GM12873 (cell line): ENCODE data around the gene CACNA2D2.

Source experiments
- TF ChIP-seq, protein P1 (sequence below): IDR thresholded peaks from 2 replicates; pipeline ENCODE4 v1.5.1; 2012; ENCODE audit warnings: low read depth, mild to moderate bottlenecking, moderate library complexity, low read length, control low read depth; ENCODE audit not compliant: insufficient read depth; ENCODE audit errors: missing control alignments

The CACNA2D2 gene

DNA sequence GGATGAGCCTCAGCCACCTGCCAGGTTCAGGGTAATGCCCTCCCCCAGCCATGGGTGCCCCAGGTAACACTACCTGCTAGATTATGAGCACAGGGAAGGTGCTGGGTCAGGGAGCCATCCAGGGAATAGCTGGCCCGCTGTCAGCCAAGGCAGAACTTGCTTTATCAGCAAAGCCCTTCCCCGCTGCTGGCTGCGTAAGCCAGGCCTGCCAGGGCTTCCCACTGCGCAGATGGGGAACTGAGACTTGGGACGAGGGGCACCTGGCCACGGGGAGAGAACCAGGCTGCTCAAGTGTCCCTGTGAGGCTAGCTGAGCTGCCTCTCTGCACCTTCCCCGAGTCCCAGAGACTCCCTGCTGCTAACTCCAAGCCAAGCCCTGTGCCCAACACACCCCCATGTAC lies 45.4 kb downstream of the CACNA2D2 start:
- TF ChIP-seq, protein P1, sequence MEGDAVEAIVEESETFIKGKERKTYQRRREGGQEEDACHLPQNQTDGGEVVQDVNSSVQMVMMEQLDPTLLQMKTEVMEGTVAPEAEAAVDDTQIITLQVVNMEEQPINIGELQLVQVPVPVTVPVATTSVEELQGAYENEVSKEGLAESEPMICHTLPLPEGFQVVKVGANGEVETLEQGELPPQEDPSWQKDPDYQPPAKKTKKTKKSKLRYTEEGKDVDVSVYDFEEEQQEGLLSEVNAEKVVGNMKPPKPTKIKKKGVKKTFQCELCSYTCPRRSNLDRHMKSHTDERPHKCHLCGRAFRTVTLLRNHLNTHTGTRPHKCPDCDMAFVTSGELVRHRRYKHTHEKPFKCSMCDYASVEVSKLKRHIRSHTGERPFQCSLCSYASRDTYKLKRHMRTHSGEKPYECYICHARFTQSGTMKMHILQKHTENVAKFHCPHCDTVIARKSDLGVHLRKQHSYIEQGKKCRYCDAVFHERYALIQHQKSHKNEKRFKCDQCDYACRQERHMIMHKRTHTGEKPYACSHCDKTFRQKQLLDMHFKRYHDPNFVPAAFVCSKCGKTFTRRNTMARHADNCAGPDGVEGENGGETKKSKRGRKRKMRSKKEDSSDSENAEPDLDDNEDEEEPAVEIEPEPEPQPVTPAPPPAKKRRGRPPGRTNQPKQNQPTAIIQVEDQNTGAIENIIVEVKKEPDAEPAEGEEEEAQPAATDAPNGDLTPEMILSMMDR: no peak

DNA sequence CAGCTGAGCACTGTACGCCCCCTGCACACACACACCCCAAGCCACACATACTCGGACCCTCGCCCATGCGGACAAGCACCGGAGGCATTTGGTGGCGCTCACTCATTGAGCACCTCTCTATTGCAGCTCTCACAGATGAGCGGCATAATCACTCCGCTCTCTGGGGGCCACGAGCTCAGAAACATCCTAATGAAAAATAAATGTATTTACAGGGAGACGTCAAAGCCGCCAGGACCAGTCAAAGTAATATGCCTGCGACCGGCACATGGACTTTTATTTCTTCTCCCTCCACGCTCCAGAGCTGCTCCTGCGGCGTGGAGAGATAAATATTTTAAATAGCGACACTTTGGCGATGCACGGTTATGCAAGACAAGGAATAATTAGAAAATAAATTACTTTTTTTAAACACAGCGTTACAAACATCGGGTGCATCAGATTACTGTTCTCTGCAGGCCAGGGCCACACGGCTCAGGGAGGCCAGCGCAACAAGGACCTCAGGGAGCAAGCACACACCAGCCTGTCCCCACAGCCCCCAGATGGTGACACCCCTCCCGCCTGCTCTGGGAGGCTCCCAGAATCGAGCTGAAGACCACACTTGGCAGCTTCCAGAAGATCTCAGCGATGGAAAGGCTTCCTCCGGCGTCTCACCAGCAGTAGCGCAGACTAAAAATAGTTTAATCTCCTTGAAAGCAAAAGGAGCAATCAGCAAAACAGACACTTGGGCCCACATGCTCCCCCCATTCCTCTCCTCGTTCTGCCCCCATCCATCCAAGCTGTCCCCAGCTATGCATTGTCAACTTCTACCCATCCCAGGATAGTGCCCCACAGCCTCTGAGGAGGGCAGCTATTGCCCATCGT lies 48.0 kb downstream of the CACNA2D2 start:
- TF ChIP-seq, protein P1: no peak

DNA sequence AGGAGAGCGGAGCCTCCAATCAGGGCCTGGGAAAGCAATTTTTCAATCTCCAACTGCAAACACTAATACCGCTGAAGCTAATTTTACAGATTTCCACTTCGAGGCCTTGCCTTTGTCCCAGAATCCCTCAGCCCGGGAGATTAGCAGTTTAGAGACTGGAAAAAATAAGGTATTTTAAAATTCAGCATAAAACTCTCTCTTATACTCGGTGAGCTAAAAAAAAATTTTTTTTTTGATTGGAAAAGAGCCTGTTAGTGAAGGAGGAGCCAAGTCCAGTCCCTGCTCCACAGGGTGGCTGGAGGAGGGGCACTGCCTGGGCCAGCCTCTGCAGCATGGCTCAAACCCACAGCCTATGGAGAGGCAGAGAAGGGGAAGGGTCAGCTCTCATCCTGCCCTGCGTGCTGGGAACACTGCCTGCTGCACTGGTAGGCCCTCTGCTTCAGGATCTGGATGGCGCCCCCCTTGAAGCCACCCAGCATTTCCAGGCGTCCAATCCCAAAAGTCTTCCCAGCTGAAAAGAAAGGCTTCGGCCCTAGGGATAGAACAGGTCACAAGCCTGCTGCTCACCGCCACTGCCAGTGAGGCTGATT lies 48.9 kb downstream of the CACNA2D2 start:
- TF ChIP-seq, protein P1: no peak

DNA sequence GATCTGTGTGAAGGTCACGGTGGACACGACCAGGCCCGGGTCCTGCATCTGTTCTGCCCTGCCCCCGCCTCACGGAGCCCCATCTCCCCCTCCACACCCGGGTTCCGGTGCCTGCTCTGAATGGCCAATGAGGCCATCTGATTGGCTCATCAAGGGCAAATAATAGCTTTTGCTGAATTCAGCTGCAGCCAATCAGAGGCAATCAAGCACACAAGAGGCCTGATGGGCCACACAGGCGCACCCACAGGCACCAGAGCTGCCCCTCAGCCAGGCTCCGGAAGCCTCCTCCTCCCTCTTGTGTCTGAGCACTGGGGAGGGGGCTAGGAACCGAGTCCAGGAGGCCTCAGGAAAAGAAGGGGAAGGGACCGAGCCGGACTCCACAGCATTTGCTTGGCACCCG lies 49.5 kb downstream of the CACNA2D2 start:
- TF ChIP-seq, protein P1: no peak

DNA sequence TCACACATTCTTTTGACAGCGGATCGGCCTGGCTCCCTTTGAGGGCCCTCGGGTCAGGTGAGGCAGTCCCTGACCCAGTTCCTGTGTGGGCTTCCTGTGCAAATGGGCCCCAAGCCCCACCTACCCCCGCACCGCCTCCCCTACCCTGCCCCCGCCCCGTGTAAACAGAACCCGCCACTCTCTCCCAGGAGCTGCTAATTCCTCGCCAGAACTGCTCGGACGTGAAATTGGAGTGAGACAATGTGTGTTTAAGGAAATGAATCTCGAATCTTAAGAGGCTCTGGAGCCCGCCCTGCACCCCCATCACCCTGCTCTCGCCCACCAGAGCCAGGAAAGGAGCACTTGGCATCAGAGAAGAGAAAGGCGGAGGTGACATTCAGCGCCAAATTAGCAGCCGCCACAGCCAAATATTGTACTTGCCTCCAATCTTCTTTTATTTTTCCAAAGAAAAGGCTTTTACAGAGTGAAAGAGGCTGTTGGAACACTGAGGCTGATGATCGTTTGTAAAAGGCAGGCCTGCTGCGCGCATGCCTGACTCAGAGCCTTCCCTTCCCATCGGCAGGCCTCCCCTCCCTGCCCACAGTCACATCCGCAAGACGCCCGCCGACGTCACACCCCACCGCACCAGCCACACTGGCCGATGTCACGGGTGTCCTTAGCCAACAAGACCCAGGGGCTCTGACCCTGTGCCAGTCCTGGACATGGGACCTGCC lies 53.1 kb downstream of the CACNA2D2 start:
- TF ChIP-seq, protein P1: no peak

DNA sequence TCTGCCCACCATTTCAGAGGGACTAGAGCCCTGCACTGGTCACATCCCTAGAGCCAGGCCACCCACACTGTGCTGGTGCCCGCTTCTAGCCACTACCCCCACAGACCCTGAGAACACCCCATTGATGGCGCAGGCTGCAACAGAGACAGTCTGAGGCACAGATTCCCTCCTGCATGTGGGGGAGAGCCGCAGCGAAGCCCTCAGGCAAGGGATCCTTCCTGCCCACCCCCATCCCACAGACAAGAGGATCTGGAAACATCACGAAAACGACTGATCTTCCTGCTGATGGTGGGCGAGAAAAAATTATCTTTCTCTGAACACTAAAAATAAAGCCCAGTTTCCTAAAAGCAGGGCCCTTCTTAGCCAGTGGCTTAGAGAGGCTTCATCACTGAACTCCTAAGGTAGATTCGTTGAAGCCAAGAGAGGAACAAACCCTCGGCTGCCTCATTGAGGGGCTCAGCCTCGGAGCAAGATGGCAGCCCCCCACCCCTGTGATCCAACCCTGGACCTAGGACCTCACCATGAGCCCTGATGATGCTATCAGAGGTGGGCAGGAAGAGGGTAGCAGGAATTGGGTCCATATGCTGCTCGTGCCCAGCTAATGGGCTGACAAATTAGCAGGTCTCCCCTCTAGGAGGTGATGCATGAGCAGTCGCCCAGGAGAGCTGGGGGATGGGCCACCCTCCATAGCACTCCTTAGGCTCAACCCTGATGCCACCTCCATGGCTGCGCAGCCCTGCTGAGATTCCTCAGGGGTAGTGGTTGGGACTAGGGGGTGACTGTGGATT lies 54.5 kb downstream of the CACNA2D2 start:
- TF ChIP-seq, protein P1: no peak
